ENCODE data around the gene CCDC30. TPM values are rescaled to one million over a fixed set of nuclear protein-coding genes. Genes with fewer than 3 reads are reported as not detected.
"Not testable (repeated sequence)": the region's sequence is repeated elsewhere in the genome, so short reads cannot be mapped to it uniquely, and the experiment has no call there.

The CCDC30 gene
- polyA plus RNA-seq, 1 donor: 2.3 TPM

DNA sequence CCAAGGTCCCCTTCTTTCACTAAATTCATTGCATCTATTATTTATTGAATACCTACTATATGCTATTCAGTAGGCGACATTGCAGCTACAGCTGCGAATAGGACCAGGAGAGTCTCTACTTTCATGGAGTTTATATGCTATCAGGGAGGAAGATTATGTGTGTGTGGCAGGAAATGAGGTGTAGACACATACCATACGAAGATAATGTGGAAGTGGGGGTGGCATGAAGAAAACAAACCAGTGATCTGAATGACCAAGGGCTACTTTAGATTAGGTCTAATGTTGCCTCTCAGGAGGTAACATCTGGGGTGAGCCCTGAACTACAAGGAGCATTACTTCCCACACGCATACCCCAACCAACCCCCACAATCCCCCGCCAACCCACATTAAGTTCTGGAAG is 194.1 kb downstream of the CCDC30 start:
- no peak for DNase-seq (ENCODE audit: low read depth)

DNA sequence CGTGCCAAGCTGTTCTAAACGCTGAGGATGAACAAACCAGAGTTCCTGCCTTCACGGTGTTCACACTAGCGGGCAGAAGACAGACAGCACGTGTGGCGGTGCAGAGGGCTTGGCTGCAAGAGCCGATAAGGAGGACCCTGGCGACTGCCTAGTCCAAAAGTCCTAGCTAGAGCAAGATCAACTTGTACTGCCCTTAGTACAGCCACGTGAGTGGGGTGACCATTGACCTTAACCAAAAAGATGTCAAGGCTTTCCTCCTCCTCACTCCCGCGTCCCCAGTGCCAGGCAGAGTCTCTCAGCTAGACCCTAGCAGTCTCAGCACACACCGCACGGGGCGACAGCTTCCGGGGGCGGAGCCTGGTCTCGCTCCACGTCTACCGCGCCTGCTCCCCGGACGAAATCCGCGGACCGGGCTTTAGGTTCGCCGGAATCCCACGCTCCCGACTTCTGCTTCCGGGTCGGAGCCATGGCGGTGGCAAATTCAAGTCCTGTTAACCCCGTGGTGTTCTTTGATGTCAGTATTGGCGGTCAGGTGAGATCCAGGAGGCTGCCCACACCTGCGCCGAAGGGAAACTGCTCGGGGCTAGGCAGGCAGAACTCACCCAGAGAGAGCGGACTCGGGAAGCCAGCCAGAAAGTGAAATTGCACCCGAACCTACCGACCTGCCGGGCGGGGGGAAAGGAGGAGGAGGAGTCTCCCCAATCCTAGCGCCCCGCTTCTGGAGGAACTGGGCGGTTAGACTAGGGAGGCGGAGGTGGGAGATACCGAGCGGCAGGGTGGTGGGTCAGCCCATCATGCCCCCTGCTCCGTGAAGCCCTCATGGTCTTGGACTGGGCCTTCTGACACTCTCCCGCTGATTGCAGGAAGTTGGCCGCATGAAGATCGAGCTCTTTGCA is 195.1 kb downstream of the CCDC30 start, which contains the start of gene PPIH:
Gene PPIH, plus strand, starts transcription at position 443 of the 896 bp plus-strand sequence. Its CDS starts 24 bp downstream, at position 467.
- peak; percentile 86 for DNase-seq (ENCODE audit: low read depth)

DNA sequence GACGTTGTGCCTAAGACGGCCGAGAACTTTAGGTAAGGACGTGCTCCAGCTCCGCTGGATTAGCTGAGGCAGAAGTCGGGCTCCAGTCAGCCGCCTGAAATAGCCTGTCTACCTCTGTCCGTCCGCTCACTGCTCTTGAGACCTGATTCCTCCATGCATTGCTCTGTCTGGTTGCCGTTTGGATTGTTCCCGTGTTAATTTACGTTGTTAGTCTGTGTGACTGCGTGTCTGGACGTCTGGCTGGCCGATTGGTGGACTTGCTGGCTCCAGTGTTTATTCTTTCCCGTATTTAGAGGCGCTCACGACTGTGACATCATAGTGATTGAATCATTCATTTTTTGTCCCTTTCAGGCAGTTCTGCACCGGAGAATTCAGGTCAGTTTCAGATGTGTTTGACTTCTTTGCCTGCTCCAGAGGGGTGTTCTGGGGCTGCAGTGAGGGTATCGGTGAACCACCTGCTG is 195.8 kb downstream of the CCDC30 start:
- DNase-seq (ENCODE audit: low read depth): no peak

DNA sequence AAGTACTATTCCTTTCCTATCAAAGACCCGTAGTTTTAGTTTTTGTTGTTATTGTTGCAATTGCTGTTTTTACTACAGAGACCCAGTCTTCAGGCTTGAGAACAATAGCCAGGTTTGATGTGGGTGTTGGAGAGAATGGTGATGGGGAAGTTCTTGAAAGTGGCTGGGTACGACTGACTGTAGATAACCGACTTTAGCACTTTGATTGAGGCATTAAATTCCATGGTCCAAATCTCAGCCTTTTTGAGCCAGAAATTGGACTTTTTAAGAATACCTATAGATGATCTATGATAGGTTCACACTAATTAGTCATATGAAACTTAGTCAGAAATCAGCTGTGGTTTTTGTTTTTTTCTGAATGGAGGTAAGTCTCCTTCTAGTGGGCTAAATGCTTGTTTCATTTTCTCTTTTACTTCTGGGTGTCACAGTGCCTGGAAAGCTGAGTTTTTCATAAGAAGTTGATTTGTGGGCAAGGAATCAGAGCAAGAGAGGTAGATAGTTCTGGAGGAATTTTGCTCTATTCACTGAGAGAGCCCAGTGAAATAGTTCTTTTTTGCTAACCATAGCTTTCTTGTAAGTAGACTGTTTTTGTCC is 197.9 kb downstream of the CCDC30 start:
- DNase-seq (ENCODE audit: low read depth): no peak

DNA sequence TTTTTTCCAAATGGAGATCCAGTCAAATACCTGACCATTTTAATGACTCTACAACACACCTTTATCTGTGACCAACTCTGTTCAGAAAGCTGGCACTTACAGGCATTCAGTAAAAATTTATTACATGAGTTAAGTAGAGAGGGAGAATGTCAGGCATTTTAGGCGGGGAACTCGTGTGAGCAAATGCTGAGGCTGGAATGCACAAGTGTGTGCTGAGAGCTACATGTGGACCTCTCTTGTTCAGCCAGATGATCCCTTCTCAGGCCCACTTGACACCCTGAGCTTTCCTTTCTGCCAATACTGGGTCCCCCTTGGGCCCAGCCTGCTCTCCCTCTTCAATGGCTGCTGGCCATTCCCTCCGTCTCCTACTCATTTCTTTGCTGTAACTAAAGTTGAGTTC is 206.8 kb downstream of the CCDC30 start:
- no peak for DNase-seq (ENCODE audit: low read depth)

DNA sequence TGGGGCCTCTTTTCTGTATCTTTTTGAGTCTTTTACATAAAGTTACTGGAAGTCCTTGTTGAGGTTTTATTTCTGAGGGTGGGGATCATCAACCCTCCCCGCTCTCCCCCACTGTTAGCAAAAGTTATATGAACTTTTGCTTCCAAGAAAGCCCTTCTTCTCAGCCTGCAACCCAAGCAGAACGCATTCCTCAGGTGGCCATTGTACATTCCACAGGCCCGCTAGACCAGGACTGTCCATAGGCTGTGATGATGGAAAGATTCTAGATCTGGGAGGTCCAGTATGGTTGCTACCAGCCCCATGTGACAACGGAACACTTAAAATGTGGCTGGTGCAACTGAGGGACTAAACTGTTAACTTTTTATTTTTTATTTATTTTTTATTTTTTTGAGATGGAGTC is 207.3 kb downstream of the CCDC30 start:
- no peak for DNase-seq (ENCODE audit: low read depth)

DNA sequence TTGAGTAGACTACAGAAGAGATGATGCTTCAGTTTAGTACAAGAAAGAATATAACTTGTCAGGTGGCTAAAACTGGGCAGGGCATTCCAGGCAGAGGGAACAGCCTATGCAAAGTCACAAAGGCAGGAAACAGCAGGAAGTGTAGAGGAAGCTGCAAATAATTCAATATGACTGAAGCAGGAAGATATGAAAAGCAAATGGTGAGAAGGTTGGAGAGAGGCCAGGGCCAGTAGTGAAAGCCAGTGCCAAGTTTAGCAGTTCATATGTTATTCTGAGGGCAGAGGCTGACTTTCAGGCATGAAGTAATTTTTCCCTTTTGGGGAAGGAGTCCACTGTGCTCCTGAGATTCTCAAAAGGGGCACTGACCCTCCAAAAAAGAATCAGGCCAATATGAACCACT is 211.1 kb downstream of the CCDC30 start:
- DNase-seq (ENCODE audit: low read depth): no peak

DNA sequence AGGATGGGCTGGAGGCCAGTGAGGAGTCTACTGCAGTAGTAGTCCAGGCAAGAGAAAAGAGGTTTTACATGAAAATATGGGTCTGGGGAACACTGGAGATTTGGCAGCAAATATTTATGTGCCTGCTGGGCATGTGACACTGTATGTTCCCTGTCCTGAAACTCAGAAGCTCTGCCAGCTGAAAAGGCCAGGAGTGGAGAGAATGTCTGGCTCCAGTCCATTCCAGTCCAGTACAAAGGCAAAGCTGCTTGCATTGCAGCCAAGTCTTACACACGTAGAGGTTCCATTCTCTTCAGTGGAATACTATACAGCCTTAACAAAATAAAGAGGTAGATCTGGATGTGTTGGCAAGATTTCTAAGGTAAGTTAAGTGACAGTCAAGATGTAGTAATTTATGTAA is 211.6 kb downstream of the CCDC30 start:
- no peak for DNase-seq (ENCODE audit: low read depth)

DNA sequence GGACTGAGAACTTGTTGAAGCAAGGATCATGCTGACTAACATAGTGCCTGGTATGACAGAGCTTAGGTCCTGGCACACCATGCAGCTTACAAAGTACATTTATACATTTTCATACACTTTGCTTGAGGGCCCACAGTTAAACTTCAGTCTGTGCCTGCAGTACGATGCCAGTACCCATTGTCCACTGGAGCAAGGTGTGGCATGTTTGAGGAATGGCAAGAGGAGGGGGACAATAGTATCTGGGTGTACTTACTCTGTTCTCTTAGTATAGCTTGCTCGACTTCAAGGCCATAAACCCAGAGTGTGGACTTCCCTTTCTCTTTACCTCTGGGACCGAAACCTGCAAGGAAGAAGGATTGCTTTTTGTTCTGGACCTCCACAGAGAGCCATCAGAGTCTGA is 212.4 kb downstream of the CCDC30 start:
- DNase-seq (ENCODE audit: low read depth): no peak

DNA sequence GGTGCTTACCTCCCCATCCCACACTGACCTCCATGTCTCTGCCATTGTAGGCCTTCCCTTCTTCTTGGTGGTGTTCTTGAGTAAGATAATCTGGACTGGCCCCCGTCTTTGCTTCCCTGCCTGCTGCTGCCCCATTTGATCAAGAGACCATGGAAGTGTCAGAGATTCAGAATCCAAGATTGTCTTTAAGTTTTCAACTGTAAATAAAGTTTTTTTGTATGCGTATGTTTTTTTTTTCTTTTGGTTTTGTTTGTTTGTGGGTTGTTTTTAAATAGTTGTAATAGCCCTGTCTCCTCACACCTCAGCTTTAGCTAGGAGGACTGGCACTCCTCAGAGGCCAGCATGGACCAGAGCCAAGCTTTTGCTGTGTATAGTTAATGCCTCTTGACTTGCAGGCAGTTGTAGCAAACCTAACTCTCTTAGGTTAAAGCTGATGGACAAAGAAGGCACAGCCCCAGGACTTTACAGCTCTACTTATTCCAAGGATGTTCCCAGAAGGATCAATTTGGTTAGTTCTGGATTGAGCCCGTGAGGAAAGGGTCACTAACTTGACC is 213.5 kb downstream of the CCDC30 start:
- DNase-seq (ENCODE audit: low read depth): no peak

DNA sequence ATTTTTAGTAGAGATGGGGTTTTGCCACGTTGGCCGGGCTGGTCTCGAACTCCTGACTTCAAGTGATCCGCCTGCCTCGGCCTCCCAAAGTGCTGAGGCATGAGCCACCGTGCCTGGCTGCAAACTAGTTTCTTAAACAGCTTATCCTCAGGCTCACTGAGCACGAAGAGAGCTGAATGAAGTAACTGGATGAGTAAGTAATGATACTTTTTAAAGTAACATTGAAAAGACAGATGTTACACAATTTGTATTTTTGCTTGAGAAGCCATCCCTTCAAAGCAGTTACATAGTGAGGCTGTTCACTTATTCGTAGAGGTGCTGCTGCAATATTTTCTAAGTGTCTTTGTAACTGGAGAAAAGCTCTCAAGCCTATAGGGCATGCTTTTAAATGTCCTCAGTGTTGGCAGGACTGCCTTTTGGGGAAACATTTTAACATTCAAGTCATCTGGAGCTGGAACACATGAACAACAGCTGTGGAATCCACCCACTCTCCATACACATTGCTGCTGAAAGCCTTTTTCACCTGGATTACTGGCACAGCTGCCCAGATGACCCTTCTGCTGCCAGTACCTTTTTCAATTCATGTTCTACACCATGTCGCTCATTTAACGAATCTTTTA is 216.4 kb downstream of the CCDC30 start:
- DNase-seq (ENCODE audit: low read depth): no peak

DNA sequence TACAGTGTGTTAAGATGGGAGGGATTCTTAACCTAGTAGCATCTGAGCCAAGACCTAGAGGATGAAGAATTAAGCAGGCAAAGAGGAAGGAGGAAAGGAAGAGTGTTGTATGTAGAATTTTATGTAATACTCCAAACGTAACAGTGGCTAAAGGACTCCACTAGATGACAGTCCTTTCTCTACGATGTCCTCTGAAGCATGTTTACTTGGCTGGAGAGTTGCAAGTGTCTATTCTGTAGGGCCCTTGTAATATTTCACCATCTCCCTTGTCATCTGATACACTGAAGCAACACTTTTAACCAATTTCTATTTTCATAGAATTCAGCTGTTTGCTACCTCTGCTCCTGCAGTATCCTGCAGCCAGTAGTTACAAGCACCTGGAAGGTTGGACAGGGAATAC is 217.0 kb downstream of the CCDC30 start:
- DNase-seq (ENCODE audit: low read depth): no peak

DNA sequence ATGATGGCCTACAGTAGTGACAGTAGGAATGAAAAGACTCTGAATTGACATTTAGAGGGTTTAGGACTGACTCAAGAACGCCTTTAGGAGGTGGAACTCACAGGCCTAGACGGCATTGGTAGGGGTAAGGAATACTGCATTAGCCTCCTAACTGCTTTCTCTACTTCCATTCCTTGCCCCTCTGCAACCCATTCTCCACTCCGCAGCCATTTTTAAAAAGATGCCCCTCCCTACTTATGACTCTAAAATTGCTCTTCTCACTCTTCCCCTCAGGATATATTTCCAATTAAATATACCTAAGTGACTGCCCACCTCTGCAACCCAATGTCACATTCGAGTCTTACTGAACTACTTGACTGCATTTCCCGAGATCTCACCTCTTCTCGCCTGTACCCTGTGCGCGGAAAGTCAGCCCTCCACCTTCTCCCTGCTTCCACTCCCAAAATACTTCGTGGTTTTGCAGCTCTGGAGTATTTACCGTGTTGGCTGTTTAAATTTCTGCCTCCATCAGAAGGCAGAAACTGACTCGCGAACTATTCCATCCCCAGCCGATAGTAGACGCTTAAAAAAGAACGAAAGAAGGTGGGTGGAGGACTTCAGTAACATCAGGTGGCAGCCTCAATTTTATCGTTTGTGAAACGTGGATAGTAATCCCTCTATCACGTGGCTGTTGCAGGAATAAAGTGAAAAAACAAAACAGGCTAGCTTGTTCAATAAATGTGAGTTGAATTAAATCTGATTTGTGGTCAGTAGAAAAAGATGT is 218.0 kb downstream of the CCDC30 start:
- no peak for DNase-seq (ENCODE audit: low read depth)

DNA sequence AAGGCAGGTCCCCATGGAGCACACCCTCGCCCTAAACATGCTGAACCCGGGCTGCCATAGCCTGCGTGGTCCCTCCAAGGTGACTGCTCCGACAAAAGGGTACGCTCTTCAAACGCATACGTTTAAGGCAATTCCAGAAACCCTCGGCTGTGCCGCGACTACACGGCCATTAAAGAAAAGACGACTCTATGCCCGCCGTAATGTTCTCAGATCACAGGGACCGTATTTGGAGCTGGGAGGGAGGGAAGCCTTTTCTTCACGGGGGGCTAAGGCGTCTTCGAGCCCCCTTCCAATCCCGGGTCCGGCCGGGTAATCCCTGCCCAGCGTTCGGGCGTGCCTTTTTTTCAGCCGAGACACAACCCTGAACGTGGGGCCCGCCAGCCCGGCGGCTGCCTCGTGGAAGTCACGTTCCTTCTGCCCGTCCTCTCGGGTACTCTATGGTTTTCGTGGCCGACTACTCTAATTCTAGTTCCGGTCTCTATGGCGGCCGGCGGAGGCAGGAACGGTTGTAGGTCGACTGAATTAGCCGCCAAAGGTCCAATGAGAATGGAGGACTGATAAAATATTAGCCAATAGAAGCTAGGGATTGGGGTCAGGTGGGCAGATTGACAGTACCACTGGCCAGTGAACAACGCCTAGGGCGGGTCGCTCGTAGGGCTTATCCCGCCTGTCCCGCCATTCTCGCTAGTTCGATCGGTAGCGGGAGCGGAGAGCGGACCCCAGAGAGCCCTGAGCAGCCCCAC is 218.8 kb downstream of the CCDC30 start, which contains the start of gene YBX1:
Gene YBX1, plus strand, starts transcription at position 678 of the 743 bp plus-strand sequence. CDS start 148 bp downstream, outside the sequence.
- DNase-seq (ENCODE audit: low read depth): peak; percentile 98

DNA sequence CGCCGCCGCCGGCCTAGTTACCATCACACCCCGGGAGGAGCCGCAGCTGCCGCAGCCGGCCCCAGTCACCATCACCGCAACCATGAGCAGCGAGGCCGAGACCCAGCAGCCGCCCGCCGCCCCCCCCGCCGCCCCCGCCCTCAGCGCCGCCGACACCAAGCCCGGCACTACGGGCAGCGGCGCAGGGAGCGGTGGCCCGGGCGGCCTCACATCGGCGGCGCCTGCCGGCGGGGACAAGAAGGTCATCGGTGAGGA is 219.3 kb downstream of the CCDC30 start:
- not testable (repeated sequence) for DNase-seq (ENCODE audit: low read depth)

DNA sequence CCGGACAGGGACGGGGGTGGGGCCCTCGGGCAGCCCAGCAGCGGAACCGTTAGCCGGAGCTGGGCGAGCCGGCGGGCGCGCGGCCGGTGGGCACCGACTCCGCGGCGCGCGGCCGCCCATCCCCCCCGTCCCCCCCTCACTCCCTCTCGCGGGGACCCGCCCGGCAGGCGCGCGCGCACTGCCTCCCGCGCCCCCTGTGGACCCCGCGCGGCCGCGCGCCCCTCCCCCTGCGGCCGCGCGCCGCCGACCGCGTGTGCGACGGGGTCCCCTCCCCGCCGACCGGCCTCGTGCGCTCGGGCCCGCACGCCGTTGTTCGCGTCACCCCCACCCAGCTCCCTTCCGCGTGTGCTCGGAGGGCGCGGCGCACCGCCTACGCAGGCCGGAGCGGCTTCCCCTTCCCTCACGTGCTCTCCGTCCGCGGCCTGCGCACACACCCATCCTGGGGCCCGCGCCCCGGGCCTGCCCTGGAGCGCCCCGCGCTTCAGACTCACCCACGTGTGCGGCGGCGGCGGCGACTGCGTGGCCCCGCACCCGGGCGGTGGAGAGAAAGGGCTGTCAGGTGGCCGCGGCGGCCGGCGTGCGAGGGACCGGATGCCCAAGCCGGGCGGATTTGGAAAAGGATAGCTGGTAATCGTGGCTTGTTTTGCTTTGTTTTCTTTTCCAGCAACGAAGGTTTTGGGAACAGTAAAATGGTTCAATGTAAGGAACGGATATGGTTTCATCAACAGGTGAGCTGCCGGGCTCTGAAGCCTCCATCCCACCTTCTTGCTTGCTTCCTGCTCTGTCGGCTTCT is 219.8 kb downstream of the CCDC30 start:
- DNase-seq (ENCODE audit: low read depth): no peak

DNA sequence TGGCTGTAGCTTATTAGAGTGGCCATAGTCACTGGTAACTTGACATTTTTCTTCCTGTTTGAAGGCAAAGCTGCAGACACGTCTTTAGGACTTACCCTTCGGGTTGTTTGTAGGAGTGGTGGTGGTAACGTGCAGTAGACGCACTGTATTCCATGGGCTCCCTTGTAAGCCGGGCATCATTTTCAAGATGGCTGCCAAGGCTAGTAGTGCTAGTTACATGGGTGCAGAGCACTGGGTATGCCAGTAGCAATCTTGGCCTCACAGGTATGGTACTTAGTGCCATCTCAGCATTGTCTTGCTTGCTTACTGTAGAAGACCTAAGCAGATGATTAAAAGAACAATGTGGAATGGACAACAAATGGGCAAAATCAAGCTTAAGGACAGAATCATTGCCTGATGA is 221.1 kb downstream of the CCDC30 start:
- DNase-seq (ENCODE audit: low read depth): no peak

DNA sequence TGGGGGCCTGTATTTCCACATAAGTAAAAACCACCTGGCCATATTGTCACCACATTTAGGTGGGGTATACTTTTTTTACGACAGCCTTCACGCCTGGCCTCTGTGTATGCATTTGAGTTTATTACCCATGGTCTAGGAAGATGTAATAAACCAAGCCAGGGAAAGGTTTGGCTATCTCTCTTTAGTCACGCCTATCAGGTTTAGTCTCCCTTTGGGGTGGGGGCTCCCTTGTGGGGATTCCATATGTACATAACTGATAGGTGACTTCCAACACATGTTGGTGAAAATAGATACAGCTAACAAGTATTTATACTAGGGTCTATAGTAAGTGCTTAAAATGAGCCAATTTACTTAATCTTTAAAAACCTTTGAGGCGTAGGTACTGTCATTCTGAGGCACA is 223.3 kb downstream of the CCDC30 start:
- DNase-seq (ENCODE audit: low read depth): no peak

DNA sequence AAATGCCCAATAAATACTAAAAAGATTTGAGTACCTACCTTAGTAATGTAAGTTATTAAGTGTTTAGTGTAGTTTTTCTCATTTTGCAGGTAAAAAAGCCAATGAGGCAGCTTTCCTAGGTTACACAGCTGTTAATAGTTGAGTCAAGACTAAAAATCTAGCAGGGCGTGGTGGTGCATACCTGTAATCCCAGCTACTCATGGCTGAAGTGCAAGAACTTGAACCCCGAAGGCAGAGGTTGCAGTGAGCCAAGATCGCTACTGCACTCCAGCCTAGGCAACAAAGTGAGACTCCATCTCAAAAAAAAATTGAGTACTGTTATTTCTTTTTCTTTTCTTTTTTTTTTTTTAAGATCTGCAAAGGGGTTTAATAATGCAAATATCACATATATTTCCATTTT is 226.8 kb downstream of the CCDC30 start:
- DNase-seq (ENCODE audit: low read depth): no peak

DNA sequence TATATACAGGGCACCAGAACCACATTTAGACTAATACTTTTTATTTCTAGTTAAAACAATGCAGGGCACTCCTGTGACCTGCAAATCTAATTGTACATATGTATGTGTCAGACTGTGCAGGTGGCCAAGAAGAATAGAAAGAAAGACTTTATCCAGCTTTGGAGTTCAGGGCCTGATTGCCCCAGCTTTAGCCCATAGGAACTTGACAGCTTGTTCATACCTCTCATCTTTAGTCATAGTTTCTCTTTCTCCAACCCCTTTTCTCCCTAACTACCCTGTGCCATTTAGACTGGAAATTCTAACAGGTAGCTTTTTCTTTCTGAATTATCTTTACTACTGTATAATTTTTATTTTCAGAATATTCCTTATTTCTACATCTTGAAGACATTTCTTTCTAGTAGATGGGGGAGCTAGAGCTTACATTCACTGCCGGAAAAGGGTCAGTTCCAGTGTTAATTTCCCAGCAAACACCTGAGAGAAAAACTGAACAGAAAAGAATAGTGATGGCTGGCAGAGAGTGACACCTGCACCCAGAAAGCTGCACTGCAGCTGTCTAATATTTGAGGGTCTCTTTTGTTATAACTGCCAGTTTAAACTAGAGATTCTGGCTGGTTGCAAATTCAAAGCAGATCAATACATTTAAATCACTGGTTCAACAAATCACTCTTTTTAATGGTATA is 227.5 kb downstream of the CCDC30 start:
- no peak for DNase-seq (ENCODE audit: low read depth)
